GM18520 (cell line): ENCODE results near the gene CALY.
A peak's percentile ranks its signal among the peaks of the same experiment; 100 is the strongest.
"Not testable (repeated sequence)": the region's sequence is repeated elsewhere in the genome, so short reads cannot be mapped to it uniquely, and the experiment has no call there.

Experiments
- ATAC-seq: cut with Tn5 transposase; IDR thresholded peaks from one replicate; pipeline ENCODE4 v1.9.1; 2021; ENCODE audit not compliant: unreplicated experiment

The CALY gene

GRCh38 chr10:133336577-133337369 is at the start of gene CALY:
TSS of gene CALY (minus strand) at chr10:133336896. CDS start at chr10:133328989, 7,907 bp downstream.
- no peak for ATAC-seq

DNA sequence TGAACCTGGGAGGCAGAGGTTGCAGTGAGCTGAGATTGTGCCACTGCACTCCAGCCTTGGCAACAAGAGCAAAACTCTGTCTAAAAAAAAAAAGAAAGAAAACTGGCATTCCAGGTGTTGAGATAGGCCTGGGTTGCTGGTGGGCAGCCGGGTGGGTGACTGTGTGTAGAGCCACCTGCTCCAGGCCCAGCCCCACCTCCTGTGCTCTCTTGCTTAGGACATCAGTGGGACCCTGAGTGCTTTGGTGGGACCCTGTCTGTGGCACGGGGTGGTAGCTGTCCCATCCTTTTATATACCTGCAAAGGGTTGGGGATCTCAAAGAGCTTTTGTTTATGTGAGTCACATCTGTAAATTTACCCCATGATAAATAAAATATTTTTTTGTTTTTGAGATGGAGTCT is 48.5 kb upstream of the CALY start:
- no peak for ATAC-seq

DNA sequence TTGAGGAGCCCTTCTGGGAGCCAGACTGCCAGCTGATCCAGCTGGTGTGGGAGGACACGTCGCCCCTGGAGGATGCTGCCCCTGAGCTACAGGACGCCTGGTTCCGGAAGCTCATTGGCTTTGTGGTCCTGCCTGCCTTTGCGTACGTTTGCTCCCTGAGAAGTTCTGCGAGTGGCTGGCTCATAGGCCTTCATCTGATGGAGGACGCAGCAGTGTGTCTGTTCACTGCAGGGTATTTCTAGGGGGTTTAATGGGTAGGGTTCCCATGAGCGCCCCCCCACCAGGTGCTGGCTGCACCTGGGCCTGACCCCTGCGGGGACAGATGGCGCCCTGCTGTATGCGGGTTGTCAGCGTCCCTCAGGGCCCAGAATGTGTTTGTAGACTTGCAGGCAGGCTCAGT is 47.4 kb upstream of the CALY start:
- no peak for ATAC-seq

DNA sequence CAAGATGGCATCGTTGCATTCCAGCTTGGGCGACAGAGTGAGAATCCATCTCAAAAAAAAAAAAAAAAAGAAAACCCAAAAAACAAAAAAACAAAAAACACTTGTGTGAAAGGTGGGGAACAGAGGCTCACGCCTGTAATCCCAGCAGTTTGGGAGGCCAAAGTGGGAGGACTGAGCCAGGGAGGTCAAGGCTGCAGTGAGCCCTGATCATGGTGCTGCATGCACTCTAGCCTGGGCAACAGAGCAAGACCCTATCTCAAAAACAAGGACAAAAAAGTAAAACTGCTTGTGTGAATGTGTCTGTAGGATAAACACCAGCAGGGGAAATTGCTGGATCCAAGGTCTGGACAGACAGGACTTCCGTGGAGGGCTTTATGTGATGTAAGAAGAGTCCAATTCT is 46.9 kb upstream of the CALY start:
- ATAC-seq = no peak

DNA sequence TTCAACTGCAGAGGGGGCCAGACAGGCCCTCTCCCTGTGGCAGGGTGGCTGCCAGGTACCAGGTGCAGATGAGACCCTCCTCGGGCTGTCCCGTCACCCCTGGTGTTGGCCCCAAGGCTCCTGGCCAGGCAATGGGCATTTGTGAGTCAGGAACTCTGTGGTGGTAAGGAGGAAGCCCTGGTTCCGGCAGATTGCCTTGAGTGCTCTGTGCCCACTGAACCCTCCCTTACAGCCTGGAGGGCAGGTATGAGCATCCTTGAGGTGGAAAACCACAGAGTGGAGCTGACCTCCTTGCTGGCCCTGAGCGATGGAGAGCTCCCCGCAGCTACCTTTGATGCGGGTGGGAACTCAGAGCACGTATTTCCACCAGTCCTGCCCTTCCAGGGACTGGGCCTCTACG is 44.3 kb upstream of the CALY start:
- no peak for ATAC-seq

DNA sequence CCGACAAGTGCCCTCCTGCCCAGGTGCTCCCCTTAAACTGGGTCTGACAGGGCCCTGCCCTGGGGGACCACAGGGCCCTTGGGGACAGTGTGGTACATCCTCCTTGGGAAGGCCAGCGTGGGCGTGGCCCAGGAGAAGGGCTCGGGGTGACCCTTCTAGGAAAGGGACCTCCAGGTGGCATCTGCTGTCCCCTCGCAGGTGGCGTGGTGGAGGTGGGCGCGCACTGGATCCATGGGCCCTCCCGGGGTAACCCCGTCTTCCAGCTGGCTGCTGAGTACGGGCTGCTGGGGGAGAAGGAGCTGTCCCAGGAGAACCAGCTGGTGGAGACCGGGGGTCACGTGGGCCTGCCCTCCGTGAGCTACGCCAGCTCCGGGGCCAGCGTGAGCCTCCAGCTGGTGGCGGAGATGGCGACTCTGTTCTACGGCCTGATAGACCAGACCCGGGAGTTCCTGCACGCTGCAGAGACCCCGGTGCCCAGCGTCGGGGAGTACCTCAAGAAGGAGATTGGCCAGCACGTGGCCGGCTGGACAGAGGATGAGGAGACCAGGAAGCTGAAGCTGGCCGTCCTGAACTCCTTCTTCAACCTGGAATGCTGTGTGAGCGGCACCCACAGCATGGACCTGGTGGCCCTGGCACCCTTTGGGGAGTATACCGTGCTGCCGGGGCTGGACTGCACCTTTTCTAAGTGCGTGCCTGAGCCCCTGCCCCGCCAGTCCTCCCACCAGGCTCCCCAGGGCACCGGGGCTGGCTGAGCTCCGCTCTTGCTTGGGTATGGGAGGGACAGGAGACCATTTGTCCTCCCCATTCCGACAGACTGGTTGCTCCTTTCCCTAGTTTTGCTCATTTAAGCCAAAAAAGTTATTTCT is 43.3 kb upstream of the CALY start:
- peak; percentile 6 for ATAC-seq

DNA sequence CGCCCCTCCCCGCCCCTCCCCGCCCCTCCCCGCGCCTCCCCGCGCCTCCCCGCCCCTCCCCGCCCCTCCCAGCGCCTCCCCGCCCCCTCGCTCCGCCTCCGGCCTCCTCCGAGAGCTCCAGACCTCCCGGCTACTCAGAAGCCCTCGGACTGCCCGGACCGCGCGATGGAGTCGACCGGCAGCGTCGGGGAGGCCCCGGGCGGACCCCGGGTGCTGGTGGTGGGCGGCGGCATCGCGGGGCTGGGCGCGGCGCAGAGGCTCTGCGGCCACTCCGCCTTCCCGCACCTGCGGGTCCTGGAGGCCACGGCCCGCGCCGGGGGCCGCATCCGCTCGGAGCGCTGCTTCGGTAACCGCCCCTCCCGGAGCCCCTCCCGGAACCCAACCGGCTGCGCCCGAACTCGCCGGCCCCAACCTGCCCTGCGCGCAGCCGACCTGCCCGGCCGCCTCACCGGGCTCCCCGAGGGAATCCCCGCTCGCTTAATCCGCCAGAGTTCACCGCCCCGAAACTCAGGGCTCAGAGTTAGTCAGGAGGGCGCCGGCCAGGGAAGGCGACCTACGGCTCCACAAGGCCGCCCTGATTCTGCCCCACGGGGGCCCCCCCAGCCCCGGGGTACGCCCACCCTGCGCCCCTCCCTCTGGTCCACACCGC is 42.6 kb upstream of the CALY start, which contains the start of gene PAOX:
PAOX (plus strand) TSS at position 111 of the 649 bp plus-strand sequence; CDS start at position 166, 55 bp downstream.
- ATAC-seq = peak; percentile 46

DNA sequence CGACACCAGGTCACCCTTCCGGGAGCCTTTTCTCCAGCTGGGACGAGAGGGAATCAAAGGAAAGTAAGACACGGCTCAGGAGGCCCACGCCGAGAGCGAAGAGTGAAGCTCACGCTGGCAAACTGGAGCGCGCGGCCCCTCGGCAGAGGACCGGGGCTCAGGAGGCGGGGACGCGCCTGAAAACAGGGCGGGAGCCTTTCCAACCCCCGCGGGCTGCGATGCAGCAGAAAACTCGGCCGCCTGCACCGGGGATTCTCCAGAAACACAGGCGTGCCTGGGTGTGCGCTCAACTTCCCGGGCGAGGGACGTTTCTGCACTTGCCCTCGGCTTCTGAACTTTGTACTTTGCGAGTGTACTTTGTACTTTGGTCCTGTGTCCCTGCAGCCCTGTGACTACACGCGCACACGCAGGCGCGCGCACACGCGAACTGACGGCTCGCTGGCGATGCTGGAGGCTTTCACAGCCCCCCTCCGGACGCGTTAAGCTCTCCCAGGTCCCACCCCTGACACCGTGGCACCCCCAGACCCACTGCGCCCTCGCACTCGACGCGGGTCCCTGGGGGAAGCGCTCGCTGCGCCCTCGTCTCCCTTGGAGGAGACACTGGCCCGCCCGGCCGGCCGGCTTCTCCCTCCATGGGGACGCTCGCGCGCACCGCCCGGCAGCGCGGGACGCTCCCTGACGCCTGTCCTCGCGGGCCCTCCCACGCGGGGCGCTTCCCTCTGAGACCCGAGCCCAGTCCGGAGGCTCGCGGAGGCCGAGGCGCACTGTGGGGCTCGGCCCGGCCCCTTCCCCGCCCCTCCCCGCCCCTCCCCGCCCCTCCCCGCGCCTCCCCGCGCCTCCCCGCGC is 41.8 kb upstream of the CALY start:
- peak; percentile 32 for ATAC-seq

GRCh38 chr10:133377818-133378250 is 41.1 kb upstream of the CALY start:
- no peak for ATAC-seq

GRCh38 chr10:133377025-133377817 is 40.5 kb upstream of the CALY start:
- no peak for ATAC-seq

DNA sequence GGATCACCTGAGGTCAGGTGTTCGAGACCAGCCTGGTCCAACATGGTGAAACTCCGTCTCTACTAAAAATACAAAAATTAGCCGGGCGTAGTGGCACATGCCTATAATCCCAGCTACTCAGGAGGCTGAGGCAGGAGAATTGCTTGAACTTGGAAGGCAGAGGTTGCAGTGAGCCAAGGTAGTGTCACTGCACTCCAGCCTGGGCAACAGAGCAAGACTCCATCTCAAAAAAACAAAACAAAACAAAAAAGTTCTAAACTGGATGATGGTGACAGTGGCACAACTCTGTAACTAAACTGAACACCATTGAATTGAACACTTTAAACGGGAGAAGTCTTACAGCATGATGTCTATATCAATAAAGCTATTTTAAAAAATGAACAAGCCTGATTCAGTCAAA is 39.5 kb upstream of the CALY start:
- not testable (repeated sequence) for ATAC-seq

- no peak for ATAC-seq
Observed at GRCh38 chr10:133375357-133376115, 38.8 kb upstream of the CALY start.

DNA sequence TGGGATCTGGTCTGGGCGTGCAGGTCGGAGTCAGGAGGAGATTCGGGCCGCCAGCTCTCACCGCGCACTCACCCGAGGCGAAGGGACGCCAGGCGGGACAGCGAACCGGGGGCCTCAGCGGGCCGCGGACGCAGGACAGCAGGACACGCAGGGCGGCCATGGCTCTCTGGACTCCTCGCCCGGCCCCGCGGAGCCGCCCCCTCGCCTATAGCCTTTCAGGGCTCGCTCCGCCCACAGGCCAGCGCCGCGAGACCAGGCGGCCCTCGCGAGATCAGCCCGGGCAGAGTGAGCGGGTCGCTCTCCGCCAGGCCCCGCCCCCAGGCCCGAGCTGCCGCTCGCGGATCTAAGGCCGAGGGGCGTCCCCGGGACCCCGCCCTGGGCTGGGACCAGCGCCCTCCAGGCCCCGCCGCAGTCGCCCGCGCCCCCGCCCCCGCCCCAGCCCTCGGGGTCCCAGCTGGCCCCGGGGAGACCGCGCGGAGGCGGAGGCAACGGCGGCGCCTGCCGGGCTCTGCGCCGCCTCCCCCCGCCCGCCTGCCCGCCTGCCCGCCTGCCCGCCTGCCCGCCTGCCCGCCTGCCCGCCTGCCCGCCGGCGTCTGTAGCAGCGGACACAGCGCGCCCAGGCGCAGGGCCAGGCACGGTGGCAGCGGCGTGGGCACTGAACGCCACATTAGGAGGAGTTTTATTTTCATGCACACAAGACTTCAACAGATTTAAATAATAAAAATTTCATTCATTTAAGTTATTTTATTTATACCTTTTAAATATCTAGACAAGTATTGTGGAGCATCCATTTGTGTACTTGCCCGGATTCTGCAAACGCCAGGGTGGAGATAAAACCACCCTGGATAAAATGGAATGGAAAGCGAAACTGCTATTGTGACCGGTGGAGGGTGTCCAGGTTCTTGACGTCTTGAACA is 36.7 kb upstream of the CALY start, which contains the start of gene ECHS1:
ECHS1 (minus strand) TSS at position 181 of the 917 bp plus-strand sequence; CDS start at position 160, 21 bp downstream.
- peak; percentile 93 for ATAC-seq

- no peak for ATAC-seq
Observed at GRCh38 chr10:133372507-133372906, 35.8 kb upstream of the CALY start.

DNA sequence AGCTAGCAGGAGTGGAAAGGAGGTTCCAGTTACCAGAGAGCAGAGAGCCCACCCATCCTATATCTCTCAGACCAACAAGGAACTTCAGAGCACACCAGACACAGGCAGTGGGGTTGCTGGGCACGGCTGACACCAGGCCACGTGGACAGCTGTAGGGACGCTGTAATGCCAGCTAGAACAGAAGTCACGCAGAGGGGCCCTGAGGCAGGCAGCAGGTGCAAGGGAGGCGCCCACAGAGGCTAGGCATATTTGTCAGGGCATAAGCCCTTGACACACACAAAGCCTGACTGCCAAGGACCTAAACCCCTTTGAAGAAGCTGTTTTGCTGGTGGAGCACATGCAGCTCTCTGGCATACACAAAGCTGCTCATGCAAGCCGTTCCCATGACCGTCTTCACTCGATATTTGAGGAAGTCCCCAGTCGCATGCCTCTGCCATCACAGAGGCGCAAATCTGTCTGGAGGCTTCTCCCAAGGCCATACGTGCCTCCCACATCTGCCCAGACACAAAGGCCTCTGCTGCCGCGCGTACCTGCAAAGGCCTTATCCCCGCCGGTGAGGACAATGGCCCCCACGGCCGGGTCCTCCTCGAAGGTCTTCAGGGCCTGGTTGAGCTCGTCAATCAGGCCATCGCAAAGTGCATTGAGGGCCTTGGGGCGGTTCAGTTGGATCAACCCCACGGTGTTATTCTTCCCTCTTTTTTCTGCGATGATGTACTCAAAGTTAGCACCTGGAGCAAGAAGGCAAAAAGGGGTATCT is 33.5 kb upstream of the CALY start:
- no peak for ATAC-seq

DNA sequence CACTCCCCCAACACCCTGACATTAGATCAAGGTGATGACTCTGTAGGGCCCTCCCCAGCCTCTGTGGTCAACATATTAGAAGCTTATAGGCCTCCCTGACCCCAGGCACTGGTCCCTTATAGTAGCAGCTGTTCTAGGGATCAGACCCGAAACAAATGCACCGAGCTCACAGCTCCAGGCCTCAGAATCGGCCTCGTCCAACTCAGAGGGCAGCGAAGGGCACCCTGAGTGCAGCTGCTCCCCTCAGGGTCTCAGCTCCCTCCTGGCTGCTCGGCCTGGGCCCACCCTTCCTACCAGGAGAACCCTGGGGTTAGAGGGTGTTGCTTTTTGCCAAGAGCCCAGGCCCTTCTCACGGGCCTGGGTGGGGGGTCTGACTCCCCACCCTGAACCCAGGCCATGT is 31.5 kb upstream of the CALY start:
- ATAC-seq = no peak

DNA sequence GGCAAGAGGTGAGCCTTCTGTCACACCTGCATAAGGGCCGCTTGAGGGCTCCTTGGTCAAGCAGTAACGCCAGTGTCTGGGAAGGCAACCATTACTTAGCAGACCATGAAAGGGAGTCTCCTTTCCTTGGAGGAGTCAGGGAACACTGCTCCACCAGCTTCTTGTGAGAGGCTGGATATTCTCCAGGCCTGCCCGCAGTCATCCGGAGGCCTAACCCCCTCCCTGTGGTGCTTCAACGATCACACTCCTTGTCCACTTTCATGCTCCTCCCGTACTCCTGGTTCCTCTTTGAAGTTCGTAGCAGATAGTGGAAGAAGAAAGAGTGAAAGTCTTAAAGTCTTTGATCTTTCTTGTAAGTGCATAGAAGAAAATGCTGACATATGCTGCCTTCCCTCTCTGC is 30.8 kb upstream of the CALY start:
- not testable (repeated sequence) for ATAC-seq
